HG02642 (cell line): Measurements from ENCODE around the gene WIPF2.
"Not testable (repeated sequence)": the region's sequence is repeated elsewhere in the genome, so short reads cannot be mapped to it uniquely, and the experiment has no call there.

Experiments
- ATAC-seq: cut with Tn5 transposase; IDR thresholded peaks from one replicate; pipeline ENCODE4 v1.9.1; 2021; ENCODE audit warnings: mild to moderate bottlenecking; ENCODE audit not compliant: unreplicated experiment, poor library complexity

The WIPF2 gene

DNA sequence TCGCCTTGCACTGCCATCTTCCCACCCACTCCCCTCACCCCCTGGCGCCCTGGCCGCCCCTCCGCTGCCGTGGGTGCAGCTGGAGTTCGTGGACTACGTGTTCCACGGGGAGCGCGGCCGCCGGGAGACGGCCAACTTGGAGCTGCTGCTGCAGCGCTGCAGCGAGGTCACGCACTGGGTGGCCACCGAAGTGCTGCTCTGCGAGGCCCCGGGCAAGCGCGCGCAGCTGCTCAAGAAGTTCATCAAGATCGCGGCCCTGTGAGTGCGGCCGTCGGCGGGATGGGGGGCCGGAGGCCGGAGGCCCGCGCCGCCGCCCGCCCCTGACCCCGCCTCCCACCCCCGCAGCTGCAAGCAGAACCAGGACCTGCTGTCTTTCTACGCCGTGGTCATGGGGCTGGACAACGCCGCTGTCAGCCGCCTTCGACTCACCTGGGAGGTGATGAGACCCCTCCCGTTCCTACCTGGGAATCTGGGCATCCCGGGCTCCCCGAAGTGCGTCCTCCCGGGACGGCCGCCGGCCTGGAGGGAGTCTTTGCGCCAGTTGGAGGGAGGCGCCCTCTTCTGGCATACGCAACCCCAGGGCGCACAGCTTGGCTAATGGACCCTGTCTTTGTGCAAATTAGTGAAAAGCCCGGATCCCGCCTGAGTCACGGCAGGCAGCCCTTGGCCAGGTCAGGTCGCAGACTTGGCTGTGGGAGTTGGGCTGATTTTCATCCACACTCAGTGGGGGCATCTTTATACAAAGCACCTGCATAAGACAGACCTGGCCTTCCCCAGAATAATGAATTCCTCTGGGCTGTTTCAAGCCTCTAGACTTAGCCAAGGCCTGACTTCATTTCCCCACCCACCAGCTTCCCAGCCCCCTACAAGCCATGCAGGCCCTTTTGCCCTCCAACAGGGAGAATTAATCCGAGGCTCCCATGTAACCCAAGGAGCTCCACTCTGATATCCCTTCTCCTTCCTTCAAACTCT, 27.6 kb upstream of the WIPF2 start:
- ATAC-seq = peak; percentile 72

DNA sequence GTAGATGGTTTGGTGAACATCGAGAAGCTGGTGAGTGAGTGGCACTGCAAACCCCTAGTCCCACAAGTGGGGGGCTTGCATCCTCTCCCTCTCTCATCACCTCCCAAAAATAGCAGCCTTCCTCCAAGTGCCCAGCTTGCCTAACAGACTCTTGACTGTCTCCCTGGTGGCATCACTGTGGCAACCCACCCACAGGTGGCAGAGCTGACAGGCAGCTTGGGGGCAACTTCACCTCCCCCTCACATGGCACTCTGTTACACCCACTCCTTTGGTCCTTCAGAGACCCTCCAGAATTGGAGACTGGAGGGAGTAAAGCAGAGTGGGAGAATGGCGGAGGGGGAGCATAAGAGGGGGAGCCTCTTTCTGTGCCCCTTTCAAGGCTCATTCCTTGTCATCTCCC, 26.1 kb upstream of the WIPF2 start:
- no peak for ATAC-seq

GRCh38 chr17:40194821-40195220, 24.3 kb upstream of the WIPF2 start:
- ATAC-seq = no peak

DNA sequence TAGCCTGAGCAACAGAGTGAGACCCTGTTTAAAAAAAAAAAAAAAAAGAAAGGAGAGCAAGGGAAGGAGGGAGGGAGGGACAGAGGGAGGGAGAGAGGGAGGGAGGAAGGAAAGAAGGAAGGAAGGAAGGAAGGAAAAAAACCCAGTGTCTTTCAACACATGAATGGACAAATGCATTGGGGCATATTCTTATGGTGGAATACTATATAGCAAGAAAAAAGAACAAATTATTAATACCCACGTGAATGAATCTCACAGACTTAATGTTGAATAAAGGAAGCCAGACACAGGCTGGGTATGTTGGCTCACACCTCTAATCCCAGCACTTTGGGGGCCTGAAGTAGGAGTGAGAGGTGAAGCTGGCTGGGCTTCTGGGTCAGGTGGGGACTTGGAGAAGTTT, 21.6 kb upstream of the WIPF2 start:
- no peak for ATAC-seq

GRCh38 chr17:40197965-40198456, 21.1 kb upstream of the WIPF2 start:
- not testable (repeated sequence) for ATAC-seq

GRCh38 chr17:40198576-40198975, 20.5 kb upstream of the WIPF2 start:
- no peak for ATAC-seq

GRCh38 chr17:40203131-40203530, 16.0 kb upstream of the WIPF2 start:
- no peak for ATAC-seq

DNA sequence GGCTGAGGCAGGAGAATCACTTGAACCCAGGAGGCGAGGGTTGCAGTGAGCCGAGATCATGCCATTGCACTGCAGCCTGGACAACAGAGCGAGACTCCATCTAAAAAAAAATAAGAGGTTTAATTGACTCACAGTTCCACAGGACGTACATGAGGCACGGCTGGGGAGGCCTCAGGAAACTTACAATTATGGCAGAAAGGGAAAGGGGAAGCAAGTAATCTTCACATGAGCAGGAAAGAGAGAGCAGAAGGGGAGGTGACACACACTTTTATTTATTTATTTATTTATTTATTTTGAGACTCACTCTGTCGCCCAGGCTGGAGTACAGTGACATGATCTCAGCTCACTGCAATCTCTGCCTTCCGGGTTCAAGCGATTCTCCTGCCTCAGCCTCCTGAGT, 12.9 kb upstream of the WIPF2 start:
- ATAC-seq = not testable (repeated sequence)

GRCh38 chr17:40209404-40210093, 9.6 kb upstream of the WIPF2 start:
- ATAC-seq = no peak

GRCh38 chr17:40213914-40214313, 5.2 kb upstream of the WIPF2 start:
- not testable (repeated sequence) for ATAC-seq

DNA sequence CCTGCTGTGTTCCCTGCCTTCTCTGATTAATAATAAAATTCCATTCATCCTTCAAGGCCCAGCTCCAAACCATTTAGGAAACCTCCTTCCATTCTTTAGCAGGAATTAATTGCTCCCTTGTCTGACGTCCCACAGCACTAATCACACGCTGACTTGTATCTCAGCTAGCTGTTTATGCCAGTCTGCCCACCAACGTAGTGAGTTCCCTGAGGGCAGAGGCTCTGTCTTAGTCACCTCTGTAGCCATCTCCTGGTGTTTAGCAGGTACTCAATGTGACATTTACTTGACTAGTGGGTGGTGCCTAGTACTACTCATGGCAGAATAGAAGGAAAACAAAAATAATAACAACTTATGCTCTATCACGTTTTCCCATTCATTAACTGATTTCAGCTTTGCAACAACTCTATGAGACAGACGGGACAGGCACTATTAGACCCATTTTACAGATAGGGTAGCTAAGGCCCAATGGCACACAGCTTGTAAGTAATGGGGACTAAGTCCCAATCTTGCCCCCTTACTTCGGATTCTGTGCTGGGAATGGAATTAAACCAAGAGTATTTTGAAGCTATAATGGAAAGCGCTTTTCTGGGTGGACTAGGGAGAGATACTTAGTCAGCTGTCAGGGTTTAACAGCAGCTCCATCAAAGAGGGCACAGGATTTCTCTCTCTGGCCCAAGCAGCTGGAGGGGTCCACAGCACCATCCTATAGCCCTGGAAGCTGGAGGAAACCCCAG, 931 bp upstream of the WIPF2 start:
- ATAC-seq = no peak

- ATAC-seq = peak; percentile 14
These were observed 662 bp downstream of the WIPF2 start for GRCh38 chr17:40219594-40220338.

DNA sequence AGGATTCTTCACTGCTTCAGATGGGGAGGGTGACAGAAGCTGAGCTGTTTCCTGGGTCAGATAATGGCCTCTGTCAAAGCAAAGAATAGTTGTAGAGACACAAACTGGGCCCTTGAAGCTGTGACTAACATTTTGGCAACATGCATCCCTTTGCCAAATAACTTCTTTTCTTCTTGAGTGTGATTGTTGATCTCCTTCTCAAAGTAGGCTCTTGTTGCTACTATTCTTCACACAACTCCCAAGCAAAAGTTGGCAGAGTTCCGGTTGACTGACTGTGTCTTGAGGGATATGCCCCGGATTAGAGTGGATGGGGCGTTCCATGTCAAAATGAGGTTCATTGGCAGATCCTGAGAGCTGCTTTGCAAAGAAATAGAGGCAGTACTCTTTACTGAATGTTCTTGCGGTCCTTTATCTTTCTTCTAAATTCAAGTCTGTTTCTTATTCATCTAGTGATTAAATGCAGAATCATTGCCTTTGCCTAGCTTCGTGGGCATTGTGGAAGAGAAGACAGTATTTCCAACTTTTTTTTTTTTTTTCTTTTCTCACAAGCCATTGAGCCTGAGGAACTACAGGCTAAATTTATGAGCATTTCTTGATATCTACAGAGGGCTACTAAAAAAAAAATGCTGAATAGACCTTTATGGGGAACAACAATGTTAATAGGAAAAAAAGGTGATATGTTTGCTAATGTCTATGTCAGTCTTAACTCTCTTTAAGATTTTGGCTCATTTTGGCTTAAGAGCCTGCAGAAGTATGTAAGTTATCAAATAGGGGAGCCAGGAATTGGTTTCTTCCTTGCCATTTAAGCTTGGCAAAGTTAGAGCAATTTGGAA, 5.8 kb downstream of the WIPF2 start:
- no peak for ATAC-seq

GRCh38 chr17:40229146-40229545, 10.0 kb downstream of the WIPF2 start:
- not testable (repeated sequence) for ATAC-seq

- ATAC-seq = no peak
These were observed 11.6 kb downstream of the WIPF2 start for GRCh38 chr17:40230670-40231069.

- not testable (repeated sequence) for ATAC-seq
These were observed 12.8 kb downstream of the WIPF2 start for GRCh38 chr17:40231928-40232327.

DNA sequence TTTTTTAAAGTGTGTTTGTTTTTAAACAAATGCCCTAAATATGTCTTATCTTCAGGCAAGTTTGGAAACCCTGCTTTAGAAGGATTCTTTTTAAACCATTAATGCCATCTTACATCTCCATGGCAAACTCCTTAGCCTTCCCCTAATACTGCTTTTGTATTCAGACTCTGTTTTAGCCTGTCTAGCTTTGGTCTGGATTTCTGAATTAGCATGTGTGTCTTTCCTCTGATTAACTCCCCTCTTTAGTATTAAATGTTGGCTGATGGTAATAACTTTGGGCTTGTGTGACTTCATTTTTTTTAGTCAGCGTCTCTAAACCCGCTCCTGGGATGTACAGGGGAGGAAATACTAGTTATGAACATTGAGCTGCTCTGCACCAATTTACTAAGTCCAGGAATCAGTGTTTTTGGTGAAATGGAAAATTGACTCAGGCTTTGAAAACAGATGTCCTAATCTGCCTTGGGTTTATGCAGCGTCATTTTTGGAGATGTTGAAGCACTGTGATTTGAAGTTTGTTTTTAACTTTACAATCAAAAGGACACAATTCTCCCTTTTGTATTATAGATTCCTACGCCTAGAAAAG, 22.2 kb downstream of the WIPF2 start:
- no peak for ATAC-seq

DNA sequence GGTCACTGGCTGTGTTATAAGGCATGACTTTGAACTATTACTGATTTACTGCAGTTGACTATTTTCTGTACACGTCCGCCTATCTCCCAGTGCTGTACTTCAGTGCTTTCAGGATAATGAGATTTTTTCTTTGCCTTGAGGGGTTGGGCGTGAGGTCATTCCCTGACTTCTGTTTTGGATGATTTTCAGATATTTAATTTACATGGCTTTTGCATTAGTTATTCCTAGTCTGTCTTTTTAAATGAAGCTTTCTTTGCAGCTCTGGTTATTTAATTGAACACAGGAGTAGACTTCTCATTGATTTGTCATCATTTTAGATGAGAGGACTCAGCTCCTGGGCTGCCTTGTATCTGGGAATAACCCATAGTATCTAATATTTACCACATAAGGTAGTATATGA, 23.7 kb downstream of the WIPF2 start:
- ATAC-seq = no peak

- ATAC-seq = no peak
These were observed 24.7 kb downstream of the WIPF2 start for GRCh38 chr17:40243761-40244160.
